Islet of Langerhans (tissue), 1 donor: ENCODE measurements around the gene FMC1.
"Not testable (repeated sequence)": the region's sequence is repeated elsewhere in the genome, so short reads cannot be mapped to it uniquely, and the experiment has no call there.

Experiments used
- FAIRE-seq: peaks from one replicate; lab custom pipeline; 2011; peaks lifted over from hg19 to GRCh38; lab: Jason Lieb, UNC

Gene FMC1, protein sequence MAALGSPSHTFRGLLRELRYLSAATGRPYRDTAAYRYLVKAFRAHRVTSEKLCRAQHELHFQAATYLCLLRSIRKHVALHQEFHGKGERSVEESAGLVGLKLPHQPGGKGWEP

DNA sequence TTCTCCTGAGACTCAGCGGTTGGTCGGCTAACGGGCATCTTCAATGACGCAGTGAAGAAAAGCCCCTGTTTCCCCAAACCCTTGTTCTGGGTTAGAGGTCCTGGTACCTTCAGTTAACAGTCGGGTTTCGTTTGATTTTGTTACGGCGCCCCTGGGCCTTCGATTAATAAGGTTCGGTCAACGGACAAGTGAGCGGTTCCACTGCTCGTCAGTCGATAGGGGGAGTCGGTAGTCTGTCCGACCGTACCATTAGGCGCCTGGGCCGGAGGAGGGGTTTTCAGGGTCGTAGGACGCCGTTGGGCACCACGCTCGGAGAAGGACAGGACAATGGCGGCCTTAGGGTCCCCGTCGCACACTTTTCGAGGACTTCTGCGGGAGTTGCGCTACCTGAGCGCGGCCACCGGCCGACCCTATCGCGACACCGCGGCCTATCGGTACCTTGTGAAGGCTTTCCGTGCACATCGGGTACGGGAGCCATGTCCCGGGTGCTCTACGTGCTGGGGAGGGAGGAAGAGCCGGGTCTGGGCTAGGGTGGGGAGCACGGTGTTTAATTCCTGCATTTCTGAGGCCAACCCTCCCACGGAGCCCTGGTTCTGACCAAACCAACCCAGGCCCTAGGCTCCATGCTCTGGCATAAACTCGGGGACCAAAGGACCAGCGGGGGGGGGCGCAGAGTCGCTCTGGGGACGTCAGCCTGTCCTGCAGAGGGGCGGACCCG, at the start of gene FMC1:
TSS of gene FMC1 (plus strand) at position 280 of the 718 bp plus-strand sequence. CDS start at position 328, 48 bp downstream.
- FAIRE-seq: no peak

DNA sequence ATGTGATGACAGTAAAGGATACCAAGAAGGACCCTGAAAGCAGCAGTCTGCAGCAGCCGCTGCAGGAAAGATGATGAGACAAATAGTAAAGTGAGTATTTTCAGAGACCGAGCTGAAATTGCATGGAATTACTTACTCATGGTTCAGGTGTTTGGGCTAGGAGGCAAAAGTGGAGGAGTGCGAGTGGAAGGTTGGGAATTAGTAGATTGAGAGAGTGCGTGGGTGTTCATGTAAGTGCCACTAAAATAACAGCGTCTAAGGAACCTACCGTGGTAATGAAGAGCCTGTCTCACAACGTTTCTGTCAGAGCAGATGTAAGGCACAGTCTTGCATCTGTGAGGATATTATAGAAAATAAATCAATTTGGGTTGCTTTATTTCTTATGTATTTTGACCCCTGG, 48.3 kb upstream of the FMC1 start:
- FAIRE-seq: no peak

DNA sequence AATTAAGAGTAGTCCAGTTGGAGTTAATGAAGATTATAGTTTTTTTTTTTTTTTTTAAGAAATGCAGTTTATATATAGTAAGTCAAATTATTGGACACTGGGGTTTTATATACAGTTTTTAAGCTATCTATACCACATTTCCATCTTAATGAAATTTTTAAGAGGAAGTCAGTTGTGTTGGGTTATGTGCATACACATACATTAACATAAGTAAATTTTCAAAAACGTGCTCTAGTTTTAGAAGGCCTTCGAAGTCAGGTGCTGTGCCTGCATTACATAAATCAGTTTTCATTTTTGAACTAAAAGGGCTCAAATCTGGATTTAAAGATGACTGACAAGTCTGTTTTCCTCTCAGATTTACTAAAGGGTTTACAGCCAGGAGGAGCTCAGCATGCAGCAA, 47.6 kb upstream of the FMC1 start:
- no peak for FAIRE-seq

DNA sequence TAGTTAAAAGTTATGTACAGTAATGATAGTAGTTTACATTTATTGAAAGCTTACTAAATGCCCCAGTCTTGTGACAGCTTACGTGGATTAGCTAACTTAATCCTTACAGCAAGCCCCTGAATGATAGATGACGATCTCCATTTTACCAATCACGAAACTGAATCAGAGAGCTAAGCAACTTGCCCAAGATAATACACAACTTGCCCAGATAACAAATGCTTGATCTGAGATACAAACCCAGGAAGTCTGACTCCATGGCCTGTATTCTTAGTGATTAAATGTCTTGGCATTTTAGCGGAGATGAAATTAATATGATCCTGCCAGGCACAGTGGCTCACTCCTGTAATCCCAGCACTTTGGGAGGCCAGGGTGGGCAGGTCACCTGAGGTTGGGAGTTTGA, 46.9 kb upstream of the FMC1 start:
- no peak for FAIRE-seq

DNA sequence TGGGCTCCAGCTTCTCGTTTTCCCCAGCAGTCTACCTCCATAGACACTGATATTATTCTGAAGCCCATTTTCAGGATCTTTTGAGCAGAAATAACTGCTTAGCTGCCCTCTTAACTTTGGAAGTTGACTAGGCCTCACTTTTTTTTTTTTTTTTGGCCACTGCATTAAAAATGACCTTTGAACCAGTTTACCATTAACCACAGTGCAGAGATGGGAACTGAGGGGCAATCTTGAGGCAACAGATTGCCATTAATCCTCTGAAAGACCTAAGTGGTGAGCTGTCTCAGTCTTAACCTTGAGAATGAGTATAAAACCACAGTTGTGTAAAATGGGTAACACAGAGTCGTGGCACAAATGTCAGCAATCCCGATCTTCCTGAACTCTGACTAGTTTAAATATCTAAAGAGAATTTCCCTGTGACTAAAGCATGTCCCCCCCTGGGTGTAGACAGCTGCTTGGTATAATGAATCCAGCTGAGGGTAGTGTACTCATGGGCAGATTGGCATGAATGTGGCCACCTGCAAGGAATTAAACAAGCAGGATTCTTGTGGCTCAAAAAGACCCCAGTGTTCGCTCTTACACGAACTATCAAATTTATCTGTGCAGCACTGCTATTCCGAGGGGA, 46.1 kb upstream of the FMC1 start:
- no peak for FAIRE-seq

DNA sequence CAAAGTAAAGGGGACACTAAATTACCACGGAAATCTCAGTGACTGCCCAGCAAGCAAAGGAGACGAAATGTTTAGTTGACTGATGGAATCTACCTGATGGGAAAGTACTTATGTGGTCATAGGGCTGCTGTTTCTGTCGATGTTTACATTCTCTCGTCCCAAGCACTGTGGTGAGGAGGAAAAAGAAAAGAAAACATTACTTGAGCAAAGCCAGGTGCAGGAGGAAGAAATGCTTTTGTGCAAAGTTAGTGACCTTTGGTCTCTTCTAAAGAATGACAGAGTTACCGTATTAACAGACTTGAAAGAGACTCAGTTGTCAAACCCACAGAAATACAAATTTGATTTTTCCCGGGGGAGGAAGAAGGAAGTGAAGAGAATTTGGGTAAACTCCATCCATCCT, 43.3 kb upstream of the FMC1 start:
- FAIRE-seq: no peak

DNA sequence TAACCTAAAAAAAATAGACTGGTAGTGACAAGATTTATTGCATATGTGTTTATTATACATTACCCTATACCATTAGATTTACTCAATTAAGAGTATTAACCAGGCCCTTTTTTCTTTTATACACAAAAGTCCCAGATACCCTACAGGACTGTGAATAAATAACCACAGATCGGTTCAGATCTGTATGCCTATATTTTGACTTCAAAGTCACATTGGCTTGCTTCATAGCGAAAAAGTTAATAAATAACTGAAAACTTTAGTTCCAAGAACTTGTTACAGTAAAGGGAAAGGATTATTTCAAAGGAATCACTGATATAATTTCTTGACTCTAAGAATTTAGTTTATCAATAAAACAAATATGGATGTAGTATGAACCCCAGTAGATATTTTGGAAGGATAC, 41.8 kb upstream of the FMC1 start:
- FAIRE-seq: no peak

DNA sequence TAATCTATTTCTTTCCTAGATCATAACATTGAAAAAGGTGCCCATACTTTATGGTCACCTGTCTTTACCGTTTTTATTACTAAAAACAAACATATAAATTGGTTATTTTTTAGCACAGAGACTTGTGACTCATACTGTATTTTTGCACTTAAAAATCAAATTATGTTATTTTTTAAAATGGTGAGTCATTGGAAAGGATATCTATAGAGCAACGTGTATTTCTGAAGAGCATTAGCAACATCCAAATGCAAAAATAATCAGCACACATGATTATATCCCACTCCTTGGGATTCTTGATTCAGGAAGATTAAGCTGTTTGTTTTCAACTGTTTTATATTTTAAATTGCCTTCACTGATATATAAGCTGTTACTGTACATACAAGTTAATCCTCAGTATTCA, 40.7 kb upstream of the FMC1 start:
- no peak for FAIRE-seq

DNA sequence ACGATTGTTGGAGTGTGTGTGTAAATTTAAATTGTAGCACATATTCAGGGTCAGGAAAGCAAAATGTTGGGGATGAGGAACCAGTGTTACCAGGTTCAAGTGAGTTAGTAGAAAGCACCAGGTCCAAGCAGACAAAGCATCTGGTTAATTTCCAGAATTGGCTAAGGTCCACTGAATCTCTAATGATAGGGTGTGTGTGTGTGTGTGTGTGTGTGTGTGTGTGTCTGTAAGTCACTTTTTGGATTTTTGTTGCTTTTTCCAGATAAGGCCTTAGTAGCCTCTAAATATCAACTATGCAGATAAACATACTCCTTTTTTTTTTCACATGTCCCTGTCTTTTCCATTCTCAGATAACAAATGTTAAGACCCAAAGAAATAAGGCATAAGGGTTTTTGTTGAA, 36.6 kb upstream of the FMC1 start:
- no peak for FAIRE-seq

DNA sequence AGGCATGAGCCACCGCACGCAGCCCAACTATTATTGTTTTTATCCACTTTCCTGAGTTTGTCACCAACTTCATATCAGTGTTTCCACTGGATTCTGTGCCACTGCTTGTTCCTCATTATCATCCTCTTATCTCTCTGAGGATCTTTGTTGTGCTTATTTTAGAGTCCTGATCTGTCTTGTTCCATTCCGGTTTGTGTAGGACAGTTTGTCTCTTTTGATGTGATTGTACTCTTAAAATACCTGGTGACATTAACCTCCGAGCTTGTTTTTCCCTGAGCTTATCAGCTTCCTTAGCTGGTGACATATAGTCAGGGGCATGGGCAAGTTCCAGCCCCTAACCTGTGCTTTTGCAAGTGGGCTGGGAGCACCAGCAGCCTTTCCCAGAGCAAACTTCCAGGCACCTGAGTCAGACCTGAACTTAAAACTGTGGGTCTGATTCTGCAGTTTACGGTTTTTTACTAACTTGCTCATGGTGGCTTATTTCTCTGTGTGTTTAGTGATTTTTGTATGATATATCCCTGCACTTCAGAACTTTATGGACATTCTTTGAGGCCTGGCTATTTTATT, 23.1 kb upstream of the FMC1 start:
- FAIRE-seq: no peak

DNA sequence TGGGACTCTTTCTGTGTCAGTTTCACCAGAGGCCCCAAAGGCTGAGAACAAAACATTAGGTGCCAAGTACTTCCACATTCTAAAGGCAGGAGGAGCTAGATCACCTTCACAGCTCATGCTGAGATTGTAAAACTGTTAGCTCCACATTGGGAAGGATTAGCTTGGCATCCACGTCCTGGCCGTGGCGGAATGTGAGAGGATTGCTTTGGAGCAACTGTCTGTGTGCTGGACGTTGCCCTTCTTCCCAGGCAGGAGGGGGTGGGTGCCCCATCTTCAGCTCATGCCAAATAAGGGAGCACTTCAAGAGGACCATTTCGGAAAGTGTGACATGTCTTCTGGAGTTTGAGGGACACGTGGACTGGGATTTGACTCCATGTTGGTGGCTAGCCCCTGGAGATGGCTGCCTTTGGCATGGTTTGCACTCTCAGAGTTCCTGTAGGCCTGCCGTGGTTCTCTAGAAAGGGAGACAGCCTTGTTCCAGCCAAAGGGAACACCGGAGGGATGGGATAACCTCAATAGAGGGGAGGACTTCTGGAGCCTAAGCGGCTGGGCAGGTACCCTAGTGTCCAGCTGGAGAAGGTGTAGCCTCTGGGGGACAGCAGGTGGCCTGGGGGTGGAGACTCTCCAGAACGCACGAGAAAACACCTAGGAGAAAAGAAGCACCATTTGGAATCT, 19.9 kb upstream of the FMC1 start:
- no peak for FAIRE-seq

DNA sequence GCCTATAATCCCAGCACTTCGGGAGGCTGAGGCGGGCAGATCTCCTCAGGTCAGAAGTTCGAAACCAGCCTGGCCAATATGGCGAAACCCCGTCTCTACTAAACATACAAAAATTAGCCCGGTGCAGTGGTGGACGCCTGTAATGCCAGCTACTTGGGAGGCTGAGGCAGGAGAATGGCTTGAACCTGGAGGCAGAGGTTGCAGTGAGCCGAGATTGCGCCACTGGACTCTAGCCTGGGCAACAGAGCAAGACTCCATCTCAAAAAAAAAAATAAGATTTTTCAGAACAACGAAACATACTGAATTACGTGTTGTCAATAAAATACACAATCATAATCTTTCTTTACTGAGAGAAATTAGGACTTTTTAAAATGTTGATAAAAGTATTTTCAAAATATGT, 16.4 kb upstream of the FMC1 start:
- FAIRE-seq: not testable (repeated sequence)

DNA sequence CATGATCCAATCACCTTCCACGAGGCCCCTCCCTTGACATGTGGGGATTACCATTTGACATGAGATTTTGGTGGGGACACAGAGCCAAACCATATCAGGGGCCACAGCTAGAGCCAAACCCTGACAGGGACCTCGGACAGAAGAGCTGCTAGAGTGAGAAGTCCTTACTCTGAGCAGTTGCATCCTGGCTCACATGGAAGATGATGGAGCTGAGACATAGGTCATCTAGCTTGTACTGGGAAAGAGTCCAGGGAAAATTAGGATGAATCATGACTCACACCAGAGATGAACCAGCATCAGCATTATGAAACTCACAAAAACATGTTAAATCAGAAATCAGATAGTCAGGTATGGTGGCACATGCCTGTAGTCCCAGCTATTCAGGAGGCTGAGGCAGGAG, 12.8 kb upstream of the FMC1 start:
- no peak for FAIRE-seq

DNA sequence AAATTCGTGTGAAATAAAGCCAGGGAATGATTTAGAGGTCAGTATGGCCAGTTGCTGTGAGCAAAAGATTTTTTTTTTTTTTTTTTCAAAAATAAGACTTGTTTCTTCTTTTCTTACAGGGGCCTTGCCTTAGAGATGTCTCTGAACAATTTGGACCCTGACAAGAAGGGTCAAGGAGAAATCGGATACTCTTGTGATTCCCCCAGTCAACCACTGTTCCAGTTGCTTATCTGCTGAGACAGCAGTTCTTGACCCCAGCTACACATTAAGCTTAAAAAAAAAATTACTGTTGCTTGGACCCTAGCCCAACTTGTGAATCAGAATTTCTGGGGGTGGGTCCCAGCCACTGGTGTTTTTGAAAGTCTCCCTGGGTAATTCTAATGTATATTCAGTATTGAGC, 12.0 kb upstream of the FMC1 start:
- FAIRE-seq: no peak

DNA sequence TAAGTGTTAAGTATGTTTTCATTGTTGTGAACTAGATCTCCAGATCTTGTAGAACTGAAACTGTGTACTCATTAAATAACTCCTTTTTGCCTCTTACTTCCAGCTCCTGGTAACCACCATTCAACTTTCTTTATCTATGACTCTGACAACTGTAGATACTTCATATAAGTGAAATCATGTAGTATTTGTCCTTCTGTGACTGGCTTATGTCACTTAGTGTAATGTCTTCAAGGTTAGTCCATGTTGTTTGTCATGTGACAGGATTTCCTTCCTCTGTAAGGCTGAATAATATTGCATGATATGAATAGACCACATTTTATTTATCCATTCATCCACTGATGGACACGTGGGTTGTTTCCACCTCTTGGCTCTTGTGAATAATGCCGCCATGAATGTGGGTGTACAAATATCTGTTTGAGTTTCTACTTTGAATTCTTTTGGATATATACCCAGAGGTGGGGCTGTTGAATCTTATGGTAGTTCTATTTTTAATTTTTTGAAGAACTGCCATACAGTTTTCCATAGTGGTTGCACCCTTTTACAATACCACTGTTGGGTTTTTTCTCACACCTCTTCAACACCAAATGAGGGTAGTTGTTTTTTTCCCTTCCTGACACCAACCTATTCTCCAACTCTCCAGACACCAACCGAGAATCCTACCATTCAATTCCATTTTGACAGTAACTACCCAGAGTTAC, 10.7 kb upstream of the FMC1 start:
- no peak for FAIRE-seq

DNA sequence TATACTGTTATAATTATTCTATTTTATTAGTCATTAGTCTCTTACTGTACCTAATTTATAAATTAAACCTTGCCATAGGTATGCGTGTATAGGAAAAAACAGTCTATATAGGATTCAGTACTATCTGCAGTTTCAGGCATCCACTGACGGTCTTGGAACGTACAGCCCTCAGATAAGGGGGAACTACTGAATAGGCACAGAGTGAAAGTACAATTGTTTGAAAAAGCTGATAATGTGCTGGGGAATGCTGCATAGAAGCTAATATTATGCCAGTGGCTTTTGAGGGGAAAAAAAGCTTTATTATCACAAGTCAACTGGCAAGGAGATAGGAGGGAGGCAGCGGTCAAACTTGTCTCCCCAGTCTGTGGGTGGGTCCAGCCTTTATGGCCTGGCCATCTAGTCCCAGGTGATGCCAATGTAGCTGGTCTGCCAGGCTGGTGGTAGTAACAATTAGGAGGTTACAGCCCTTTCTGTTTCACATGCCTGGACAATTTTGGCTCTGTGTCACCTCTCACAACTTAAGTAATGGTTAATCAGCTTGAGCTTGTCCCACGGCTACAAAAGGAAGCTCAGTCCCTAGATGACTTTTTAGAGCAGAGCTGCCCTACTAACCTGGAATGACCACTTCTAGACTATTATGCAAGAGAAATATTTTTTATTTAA, 8.3 kb upstream of the FMC1 start:
- FAIRE-seq: no peak

DNA sequence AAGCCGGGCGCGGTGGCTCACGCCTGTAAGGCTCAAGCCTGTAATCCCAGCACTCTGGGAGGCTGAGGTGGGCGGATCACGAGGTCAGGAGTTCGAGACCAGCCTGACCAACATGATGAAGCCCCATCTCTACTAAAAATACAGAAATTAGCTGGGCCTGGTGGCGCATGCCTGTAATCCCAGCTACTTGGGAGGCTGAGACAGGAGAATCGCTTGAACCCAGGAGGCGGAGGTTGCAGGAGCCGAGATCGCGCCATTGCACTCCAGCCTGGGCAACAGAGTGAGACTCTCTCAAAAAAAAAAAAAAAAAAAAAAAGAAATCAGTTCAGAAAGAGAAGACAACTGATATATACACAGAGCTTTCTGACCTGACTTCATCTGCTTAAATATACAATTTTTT, 7.7 kb upstream of the FMC1 start:
- not testable (repeated sequence) for FAIRE-seq

DNA sequence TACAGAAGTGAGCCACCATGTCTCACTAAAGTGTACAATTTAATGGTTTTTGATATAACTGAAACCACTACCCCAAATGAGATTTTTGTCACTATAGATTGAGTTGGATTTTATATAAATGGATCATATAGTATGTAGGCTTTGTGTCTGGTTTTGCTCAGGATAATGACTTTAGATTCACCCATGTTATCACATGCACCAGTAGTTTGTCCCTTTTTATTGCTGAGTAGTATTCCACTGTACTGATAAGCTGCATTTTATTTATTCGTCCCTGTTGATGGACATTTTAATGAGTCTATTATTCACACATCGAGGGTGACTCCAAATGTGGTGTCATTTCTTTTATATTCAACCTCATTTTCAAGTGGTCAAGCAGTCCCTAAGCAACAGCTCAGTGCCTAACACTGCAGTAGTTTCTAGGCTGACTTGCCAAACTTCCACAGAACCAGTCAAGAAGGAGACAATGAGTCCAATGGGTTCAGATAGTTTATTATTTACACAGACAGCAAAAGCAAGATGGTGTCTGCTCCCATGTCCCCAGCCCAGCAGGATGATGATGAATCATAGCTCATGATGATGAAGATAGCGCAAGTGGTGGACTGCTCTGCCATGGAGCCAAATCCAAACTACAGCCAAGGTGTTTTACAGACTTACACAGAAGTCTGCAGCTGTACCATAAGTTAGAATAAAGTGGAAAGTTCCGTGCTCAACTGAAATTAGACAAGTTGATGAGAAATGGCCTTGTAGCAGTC, 6.6 kb upstream of the FMC1 start:
- FAIRE-seq: no peak

DNA sequence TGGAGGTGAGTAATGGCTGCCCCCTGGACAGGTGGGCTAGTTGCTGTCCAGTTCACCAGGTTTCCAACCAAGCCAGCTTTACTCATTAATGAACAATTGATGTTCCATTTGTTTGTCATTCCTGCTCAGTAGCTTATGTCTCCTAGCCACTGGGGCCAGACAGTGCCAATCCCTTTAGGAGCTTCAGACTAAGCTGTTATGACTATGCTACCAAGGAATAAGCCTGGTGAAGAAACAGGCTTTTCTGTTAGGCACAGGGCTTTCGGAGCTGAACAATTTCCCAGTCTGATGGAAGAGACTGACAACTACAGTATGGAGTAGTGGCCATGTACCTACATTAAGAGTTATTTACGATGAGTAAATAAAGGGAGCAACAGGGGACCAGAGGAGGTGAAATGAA, 2.1 kb upstream of the FMC1 start:
- no peak for FAIRE-seq

DNA sequence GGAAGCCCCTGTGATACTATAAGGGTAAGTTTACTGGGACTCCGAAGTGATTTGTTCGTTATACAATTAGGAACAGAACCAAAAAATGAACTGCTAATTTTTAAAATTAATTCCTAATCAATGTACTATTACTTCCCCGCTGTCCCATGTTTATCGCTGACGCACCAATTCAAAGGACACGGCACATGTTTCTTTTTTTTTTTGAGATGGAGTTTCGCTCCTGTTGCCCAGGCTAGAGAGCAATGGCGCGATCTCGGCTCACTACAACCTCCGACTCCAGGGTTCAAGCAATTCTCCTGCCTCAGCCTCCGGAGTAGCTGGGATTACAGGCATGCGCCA, 1.5 kb upstream of the FMC1 start:
- FAIRE-seq: no peak

DNA sequence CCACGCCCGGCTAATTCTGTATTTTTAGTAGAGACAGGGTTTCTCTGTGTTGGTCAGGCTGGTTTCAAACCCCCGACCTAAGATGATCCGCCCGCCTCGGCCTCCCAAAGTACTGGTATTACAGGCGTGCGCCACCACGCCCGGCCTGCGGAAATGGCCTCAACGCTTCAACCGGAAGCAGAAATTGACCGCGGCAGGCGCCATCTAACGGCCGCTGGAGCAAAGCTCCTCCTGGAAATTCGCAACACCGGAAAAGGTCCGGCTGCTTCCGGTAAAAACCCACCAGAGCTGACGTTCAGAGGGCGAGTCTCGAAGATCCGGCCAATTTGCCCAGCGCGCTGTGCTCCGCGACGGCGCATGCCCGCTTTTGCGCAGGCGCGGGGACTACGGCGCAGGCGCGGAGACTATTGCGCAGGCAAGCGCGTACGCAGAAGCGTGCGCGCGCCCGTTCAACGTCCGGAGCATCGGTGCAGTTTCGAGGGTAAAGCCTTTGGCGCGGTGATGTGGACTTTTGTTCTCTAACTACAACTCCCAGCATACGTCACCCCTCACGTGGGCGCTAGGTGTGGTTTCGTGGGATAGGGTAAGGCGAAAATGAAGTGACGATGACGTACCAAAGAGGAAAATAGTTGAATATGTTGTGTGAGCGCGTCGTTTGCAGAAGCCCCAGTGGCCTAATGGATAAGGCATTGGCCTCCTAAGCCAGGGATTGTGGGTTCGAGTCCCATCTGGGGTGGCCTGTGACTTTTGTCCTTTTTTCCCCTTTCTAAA, 915 bp upstream of the FMC1 start:
- FAIRE-seq: peak; percentile 82
